Smooth muscle cell of the brain vasculature (primary cell): ENCODE results near the gene NFIX.

ENCODE experiments used
- DNase-seq: peaks from one replicate; pipeline ENCODE4 v3.0.0-alpha.2; 2012; ENCODE audit warnings: low read depth, low spot score

Gene NFIX

GRCh38 chr19:13055213-13056051 lies 60.2 kb downstream of the NFIX start:
- DNase-seq: no peak

DNA sequence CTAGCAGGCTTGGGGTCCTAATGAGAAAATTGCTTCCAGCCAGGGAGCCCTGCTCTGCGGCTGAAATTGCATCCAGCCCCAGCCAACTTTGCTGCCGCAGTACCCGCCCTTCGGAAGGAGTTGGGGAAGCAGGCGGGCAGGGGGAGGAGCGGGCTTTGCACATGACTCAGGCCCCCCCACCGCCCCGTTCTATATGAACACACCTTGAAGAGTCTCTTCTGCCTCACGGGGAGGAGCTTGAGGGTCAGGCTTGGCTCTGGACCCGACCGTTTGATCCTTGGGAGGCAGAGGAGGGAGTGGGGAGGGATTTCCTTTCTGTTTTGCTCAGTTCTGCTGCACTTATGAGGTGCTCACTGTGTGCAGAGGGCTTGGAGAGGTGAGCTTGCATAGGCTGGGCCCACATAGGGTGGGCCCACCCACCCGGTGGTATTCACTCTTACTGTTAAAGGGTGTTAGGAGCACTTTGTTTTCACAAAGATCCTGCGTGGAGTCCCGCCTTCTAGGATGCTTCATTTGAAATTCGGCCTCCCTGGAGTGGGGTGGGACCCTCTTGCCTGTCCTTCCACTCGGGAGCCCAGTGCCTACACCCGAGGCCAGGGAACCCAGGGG lies 60.9 kb downstream of the NFIX start:
- DNase-seq: no peak

- no peak for DNase-seq
Measured at GRCh38 chr19:13057147-13057572, 61.9 kb downstream of the NFIX start.

DNA sequence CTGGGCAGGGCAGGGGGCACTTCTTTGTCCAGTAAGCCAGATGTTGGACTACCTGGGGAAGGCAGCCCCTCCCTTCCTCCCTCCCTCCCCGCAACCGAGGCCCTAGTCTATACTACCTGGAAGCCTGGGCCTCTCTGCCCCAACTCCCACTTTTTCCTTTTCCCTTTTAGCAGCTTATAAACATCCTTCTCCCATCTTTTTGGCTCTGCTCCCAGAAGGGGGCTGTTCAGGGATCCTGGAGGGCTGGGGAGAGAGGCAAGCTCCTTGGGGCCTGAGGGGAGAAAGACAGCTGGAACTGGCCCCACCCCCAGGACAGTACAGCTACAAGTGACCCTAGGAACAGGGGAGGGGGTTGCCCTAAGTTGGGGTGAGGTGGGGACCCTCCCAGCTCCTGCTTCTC lies 62.5 kb downstream of the NFIX start:
- no peak for DNase-seq

DNA sequence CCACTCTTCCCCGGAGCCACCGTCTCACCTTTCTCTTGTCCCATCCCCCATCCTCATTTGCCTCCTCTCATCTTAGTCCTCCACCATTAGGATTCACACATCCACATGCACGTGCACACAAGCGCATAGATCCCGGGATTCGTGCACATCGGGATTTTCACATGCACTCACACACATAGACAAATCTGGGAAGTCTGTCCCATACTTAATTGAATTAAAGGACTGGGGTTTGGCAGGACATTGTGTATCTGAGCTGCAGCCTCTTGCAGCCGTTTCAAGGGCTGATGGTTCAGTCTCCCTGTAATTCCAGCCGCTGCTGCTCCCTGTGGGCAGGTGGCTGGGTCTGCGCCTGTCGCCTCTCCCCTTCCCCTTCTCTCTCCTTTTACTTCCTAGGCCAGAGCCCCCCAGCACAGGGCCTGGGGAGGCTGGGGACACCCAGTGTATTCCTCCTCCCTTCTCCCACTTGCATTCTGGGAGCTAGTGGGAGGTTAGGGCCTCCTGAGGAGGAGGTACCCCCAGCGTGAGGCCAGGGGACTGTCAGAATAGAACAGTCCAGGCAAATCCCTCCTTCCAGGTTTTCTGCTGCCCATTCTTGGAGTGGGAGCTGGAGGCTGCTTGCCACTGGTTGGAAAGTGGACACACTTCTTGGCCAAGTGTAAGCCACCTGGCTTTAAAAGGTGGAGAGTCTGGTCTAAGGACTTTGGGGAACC lies 63.8 kb downstream of the NFIX start:
- no peak for DNase-seq

DNA sequence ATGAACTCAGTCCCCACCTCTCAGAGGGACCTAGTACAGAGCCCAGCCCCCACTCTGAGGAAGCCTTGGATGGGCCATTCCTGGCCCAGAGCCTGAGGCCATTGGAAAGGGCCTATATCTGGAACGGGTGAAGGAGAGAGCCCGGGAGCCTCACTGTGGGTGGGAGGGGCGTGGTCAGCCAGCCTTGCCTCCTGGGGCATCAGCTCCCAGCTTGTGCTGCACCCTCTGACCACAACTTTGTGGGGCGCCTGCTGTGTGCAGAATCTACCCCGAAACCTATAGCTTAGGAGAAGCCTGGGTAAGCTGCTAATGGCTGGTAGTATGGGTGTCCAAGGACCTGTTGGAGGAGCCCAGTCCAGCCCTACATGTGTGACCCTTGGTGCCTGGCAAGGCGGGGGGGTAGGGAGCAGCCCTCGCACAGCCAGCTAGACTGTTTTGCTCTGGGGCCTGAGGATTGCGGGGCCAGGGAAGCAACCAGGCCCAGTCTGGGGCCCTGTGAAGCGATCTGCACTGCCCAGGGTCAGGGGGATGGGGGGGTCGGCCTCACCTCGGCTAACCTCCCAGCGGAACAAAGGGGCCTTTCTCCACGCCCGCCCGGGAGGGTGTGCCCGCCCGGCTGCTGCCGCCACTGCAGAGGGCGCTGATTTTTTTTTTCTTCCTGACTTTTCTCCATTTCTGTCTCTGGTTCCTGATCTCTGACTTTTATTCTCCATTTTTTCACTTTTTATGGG lies 65.1 kb downstream of the NFIX start:
- DNase-seq: no peak

- DNase-seq: no peak
Measured at GRCh38 chr19:13060964-13061927, 66.0 kb downstream of the NFIX start.

DNA sequence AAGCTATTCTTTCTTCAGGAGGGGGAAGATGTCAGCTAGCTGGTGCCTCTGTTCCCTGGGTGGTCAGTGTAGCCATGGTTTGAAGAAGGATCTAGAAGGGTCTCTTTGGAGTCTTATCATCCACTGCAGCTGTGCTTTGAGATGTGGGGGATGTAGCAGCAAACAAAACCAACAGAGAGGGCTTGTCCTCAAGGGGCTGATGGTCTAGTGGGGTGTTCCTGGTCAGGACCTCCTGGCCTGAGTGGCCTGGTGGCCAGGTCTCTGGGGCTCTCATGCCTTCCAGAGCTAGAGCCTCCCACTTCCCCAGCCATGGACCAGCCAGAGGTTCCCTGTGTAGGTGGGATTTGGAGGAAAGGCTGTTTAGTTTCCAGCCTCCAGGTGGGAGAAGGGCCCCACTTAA lies 67.0 kb downstream of the NFIX start:
- DNase-seq: no peak

GRCh38 chr19:13063461-13064091 lies 68.3 kb downstream of the NFIX start:
- no peak for DNase-seq

DNA sequence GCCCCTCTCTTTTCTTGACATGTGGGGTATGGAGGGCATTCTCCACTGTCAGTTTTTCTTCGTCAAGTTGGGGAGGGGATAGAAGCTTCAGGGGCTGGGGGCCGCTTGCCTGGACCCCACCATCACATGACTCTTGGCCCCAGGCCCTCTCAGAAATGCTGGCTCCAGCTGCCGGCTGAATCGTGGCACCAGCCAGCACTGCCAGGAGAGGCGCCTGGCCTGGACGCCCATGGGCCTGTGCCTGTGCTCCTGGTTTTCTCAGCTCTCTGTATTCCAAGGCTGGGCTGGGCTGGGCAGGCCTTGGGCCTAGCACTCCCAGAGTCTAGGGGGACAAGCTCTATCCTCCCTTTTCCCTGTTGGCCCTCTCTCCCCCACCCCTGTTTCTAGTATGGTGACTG lies 68.8 kb downstream of the NFIX start:
- DNase-seq: no peak

DNA sequence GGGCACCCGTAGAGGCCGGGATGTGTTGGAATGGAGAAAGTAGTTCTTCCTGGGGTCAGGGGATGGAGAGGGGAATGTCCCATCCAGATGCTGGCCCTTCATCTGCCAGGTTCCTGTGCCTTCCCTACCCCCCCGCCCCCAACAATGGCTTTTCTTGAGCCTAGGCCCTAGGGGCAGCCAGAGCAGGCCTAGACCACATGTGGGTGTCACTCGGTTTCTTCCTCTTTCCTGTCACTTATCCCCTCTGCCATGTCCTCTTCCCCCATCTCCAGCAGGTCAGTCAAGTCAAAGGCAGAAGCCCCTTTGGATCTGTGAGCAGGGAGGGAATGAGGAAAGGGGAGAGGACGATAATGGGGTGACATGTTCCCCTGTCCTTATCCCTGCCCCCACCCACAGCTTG lies 71.0 kb downstream of the NFIX start:
- DNase-seq: no peak

GRCh38 chr19:13066933-13067807 lies 71.9 kb downstream of the NFIX start:
- no peak for DNase-seq

- DNase-seq: no peak
Measured at GRCh38 chr19:13068085-13068846, 73.0 kb downstream of the NFIX start.

- no peak for DNase-seq
Measured at GRCh38 chr19:13069415-13070359, 74.4 kb downstream of the NFIX start.

- DNase-seq: no peak
Measured at GRCh38 chr19:13070425-13071140, 75.3 kb downstream of the NFIX start.

DNA sequence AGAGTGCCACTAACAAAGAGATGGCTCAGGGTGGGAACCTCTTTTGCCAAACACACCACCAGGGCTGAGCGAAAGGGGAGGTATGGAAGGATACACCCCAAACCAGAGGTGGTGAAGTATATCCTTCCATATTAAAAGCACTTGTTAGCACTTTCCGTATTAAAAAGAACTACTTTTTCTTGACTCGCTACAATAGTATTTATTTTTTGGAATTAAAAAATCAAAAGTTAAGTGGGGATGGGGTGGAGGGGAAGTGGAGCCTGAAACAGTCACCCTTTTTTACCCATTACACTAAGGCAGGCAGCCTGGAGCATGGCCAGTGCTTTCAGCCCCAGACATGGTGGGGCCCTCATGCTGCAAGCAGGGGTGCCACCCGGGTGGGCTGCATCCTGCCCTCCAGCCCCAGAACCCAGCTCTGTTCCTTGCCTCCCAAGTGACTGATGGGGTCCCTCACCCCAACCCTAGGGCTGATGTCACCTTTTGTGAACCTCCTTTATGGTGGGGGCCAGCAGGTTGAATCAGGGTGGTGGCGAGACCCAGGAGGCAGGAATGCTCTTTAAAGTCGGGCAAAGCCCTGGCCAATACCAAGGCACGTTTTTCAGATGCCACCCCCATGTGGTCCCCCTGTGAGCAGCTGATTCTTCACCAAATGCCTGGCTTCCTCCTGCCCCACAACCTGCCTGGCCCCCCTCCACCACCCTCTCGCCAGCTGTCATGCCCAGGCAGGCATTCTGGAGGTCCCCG lies 76.3 kb downstream of the NFIX start:
- no peak for DNase-seq
